Osteocyte (in vitro differentiated cells): Measurements from ENCODE around the gene LAMA5. TPM values are rescaled to one million over a fixed set of nuclear protein-coding genes. Genes with fewer than 3 reads are reported as not detected.
A peak's percentile ranks its signal among the peaks of the same experiment; 100 is the strongest.

Source experiments
- DNase-seq: peaks from one replicate; pipeline ENCODE4 v3.0.0; 2021; ENCODE audit warnings: mixed read lengths; ENCODE audit not compliant: unreplicated experiment; ENCODE audit errors: extremely low spot score
- H3K27ac Mint-ChIP-seq: one replicate; pipeline ENCODE4 v1.8.0; 2021; ENCODE audit warnings: mild to moderate bottlenecking, mixed read lengths; ENCODE audit not compliant: unreplicated experiment
- H3K27me3 Mint-ChIP-seq: one replicate; pipeline ENCODE4 v1.8.0; 2021; ENCODE audit warnings: mixed read lengths; ENCODE audit not compliant: unreplicated experiment
- H3K36me3 Mint-ChIP-seq: one replicate; pipeline ENCODE4 v1.8.0; 2021; ENCODE audit warnings: mixed read lengths; ENCODE audit not compliant: unreplicated experiment
- H3K4me1 Mint-ChIP-seq: one replicate; pipeline ENCODE4 v1.8.0; 2021; ENCODE audit warnings: mixed read lengths; ENCODE audit not compliant: unreplicated experiment
- H3K4me3 Mint-ChIP-seq: one replicate; pipeline ENCODE4 v1.8.0; 2021; ENCODE audit warnings: mild to moderate bottlenecking, moderate library complexity, mixed read lengths; ENCODE audit not compliant: unreplicated experiment
- H3K9me3 Mint-ChIP-seq: one replicate; pipeline ENCODE4 v1.8.0; 2021; ENCODE audit warnings: mixed read lengths; ENCODE audit not compliant: unreplicated experiment
- total RNA-seq: library from RNA; stranded (reverse); gene quantifications from 2 replicates; pipeline ENCODE4 v1.2.1, GENCODE V29; 2021
- TF ChIP-seq, protein P1 (sequence below): fragments of 200-600 bp; sonication (generic); IDR thresholded peaks from 2 replicates; pipeline ENCODE4 v1.5.0; 2021; ENCODE audit warnings: antibody characterized with exemption, mild to moderate bottlenecking, moderate library complexity

LAMA5 gene
- total RNA-seq, 1 donor from 2014 or later, result 201 TPM

- Mint-ChIP-seq H3K9me3 (no peaks in the 10 kb centered on the region), H3K4me1 (peaks cover 23% of the 10 kb centered on the region), H3K4me3 (no peak overlapping the region), H3K27ac (no peak overlapping the region), H3K36me3 (peaks cover 7% of the 10 kb centered on the region), H3K27me3 (no peaks in the 10 kb centered on the region)
- DNase-seq, result no peak
- TF ChIP-seq, protein P1, sequence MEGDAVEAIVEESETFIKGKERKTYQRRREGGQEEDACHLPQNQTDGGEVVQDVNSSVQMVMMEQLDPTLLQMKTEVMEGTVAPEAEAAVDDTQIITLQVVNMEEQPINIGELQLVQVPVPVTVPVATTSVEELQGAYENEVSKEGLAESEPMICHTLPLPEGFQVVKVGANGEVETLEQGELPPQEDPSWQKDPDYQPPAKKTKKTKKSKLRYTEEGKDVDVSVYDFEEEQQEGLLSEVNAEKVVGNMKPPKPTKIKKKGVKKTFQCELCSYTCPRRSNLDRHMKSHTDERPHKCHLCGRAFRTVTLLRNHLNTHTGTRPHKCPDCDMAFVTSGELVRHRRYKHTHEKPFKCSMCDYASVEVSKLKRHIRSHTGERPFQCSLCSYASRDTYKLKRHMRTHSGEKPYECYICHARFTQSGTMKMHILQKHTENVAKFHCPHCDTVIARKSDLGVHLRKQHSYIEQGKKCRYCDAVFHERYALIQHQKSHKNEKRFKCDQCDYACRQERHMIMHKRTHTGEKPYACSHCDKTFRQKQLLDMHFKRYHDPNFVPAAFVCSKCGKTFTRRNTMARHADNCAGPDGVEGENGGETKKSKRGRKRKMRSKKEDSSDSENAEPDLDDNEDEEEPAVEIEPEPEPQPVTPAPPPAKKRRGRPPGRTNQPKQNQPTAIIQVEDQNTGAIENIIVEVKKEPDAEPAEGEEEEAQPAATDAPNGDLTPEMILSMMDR, result no peak
These were observed 61.2 kb downstream of the LAMA5 start for GRCh38 chr20:62305765-62306413.

- Mint-ChIP-seq H3K36me3 (peaks cover 7% of the 10 kb centered on the region), H3K27me3 (no peaks in the 10 kb centered on the region), H3K27ac (no peak overlapping the region), H3K4me3 (peak overlapping the region; percentile 89), H3K4me1 (peaks cover 23% of the 10 kb centered on the region), H3K9me3 (no peaks in the 10 kb centered on the region)
- TF ChIP-seq, protein P1, result no peak
- no peak for DNase-seq
These were observed 61.9 kb downstream of the LAMA5 start for GRCh38 chr20:62305149-62305764.

- H3K9me3 Mint-ChIP-seq, result no peaks in the 10 kb centered on the region
- H3K27ac Mint-ChIP-seq, result peak overlapping the region; percentile 76
- peaks cover 7% of the 10 kb centered on the region for H3K36me3 Mint-ChIP-seq
- no peak for DNase-seq
- peaks cover 23% of the 10 kb centered on the region for H3K4me1 Mint-ChIP-seq
- H3K27me3 Mint-ChIP-seq, result no peaks in the 10 kb centered on the region
- peak overlapping the region; percentile 89 for H3K4me3 Mint-ChIP-seq
- TF ChIP-seq, protein P1, result no peak
These were observed 62.6 kb downstream of the LAMA5 start for GRCh38 chr20:62304331-62305148.

GRCh38 chr20:62303340-62304226 lies 63.5 kb downstream of the LAMA5 start:
- no peaks in the 10 kb centered on the region for H3K9me3 Mint-ChIP-seq
- peak overlapping the region; percentile 76 for H3K27ac Mint-ChIP-seq
- no peaks in the 10 kb centered on the region for H3K27me3 Mint-ChIP-seq
- peaks cover 23% of the 10 kb centered on the region for H3K4me1 Mint-ChIP-seq
- no peak for DNase-seq
- H3K36me3 Mint-ChIP-seq, result peaks cover 3% of the 10 kb centered on the region
- TF ChIP-seq, protein P1, result no peak
- H3K4me3 Mint-ChIP-seq, result peak overlapping the region; percentile 89
